ENCODE results near the gene FFAR4. TPM values are rescaled to one million over a fixed set of nuclear protein-coding genes. Genes with fewer than 3 reads are reported as not detected.

Gene FFAR4
- polyA plus RNA-seq, 3 donors: 0.97 to 1.2 (median 1.1) TPM

DNA sequence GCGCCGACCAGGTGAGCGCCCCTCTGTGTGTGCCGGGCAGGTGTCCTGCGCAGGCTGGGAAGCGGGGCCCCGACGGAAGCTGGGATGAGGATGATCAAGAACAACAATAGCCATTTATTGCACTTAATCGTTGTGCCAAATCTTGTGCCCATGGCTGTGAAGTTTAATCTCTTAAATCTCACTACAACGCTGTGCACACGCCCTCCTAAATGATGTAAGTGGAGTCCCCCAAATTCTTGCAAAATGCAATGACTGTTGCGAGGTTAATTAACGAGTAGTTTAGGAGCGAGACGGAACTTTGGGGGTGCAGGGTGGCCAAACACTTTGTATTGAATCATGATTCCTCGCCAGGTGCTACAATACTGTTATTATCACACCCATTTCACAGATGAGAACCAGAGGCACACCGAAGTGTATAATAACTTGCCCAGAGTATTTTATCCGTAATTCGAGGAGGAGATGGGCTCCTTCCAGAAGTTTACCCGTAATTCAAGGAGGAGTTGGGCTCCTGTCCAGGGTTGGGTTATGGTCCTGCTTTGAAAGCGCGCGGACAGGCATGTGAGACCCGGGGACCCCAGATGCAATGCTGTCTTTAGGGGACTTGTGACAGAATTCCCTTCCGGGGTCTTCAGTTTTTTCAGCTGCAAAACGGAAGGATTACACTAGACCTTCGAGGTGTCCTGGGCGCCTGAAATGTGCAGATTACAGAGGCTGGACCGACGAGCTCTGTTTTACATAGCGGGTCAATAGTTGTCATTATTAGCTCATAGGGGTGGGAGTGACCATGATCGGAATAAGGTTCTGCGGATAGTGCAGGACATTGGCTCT lies 1.0 kb downstream of the FFAR4 start:
- peak overlapping the region; percentile 89 for H2AFZ ChIP-seq (ENCODE audit: insufficient read depth, low read depth, low read length, poor library complexity, severe bottlenecking)
- no peak for DNase-seq
- peak overlapping the region; percentile 23 for H3K9ac ChIP-seq (ENCODE audit: insufficient read depth, low read length, poor library complexity, severe bottlenecking)
- H3K27me3 Mint-ChIP-seq (ENCODE audit: low read depth in 3 of 3): peaks cover 36 to 52% (median 40%) of the 10 kb centered on the region in 3 donors
- intact Hi-C loops (cut with micrococcal nuclease): no loop called here
- 18% methylated on average over 21 of the region's 33 CpGs for whole genome bisulfite sequencing (ENCODE audit: insufficient coverage)
- H3K27ac ChIP-seq (ENCODE audit: low read depth in 1 of 2, low read length in 2 of 2): no peak overlapping the region
- H3K36me3 Mint-ChIP-seq: peaks cover 7 to 15% of the 10 kb centered on the region in 2 donors
- peaks cover 19 to 37% of the 10 kb centered on the region in 2 donors for H3K27me3 ChIP-seq (ENCODE audit: control insufficient read depth in 2 of 2, insufficient read depth in 2 of 2, low read length in 2 of 2)
- H3K4me2 ChIP-seq (replicated peaks; ENCODE audit: extremely low read depth, low read length, poor library complexity, severe bottlenecking): peak overlapping the region; percentile 93
- peaks cover 0 to 3% of the 10 kb centered on the region in 2 donors for H3K9me3 ChIP-seq (replicated peaks in 1 of 2; ENCODE audit: control insufficient read depth in 1 of 2, insufficient read depth in 1 of 2, low read length in 2 of 2)
- peaks cover 49 to 60% of the 10 kb centered on the region in 2 donors for H3K4me1 ChIP-seq (ENCODE audit: control insufficient read depth in 1 of 2, insufficient read depth in 2 of 2, low read length in 2 of 2)
- H3K4me3 ChIP-seq (replicated peaks in 1 of 3; ENCODE audit: low read depth in 2 of 3, low read length in 3 of 3): peak overlapping the region; percentile 30 to 81 (median 39)
- peak overlapping the region; percentile 93 to 99 for H3K4me3 Mint-ChIP-seq
- TF ChIP-seq, protein P1, sequence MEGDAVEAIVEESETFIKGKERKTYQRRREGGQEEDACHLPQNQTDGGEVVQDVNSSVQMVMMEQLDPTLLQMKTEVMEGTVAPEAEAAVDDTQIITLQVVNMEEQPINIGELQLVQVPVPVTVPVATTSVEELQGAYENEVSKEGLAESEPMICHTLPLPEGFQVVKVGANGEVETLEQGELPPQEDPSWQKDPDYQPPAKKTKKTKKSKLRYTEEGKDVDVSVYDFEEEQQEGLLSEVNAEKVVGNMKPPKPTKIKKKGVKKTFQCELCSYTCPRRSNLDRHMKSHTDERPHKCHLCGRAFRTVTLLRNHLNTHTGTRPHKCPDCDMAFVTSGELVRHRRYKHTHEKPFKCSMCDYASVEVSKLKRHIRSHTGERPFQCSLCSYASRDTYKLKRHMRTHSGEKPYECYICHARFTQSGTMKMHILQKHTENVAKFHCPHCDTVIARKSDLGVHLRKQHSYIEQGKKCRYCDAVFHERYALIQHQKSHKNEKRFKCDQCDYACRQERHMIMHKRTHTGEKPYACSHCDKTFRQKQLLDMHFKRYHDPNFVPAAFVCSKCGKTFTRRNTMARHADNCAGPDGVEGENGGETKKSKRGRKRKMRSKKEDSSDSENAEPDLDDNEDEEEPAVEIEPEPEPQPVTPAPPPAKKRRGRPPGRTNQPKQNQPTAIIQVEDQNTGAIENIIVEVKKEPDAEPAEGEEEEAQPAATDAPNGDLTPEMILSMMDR (IDR thresholded peaks at IDR 0.05): no peak
- H3K4me1 Mint-ChIP-seq: peaks cover 56% of the 10 kb centered on the region
- H4K20me1 ChIP-seq (ENCODE audit: insufficient read depth, low read length): no peaks in the 10 kb centered on the region
- peaks cover 0 to 14% (median 7%) of the 10 kb centered on the region in 7 donors for H3K9me3 Mint-ChIP-seq
- peak overlapping the region in 1 of 7 donors; percentile 53 for H3K27ac Mint-ChIP-seq
- no peaks in the 10 kb centered on the region for H3K79me2 ChIP-seq (ENCODE audit: insufficient read depth, low read length)
- H3K36me3 ChIP-seq (replicated peaks in 1 of 2; ENCODE audit: control insufficient read depth in 1 of 2, insufficient read depth in 2 of 2, low read length in 2 of 2): no peaks in the 10 kb centered on the region

DNA sequence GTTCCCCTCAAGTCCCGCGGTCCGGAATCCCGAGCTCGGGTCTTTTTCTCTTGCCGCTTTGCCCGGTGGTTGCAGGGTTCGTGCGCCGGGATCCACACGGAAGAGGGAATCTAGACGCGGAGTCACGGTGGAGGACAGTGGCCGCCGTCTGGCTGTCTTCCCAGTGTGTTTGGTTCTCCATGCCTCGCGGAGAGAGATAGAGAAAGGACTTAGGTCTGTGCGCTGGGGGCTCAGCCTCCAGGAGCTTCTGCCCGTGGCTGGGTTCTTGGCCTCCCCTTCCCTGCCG lies 1.6 kb downstream of the FFAR4 start:
- Mint-ChIP-seq H3K27me3 (ENCODE audit: low read depth in 3 of 3) (peaks cover 36 to 52% (median 41%) of the 10 kb centered on the region in 3 donors), H3K36me3 (peaks cover 7 to 15% of the 10 kb centered on the region in 2 donors), H3K4me3 (peak overlapping the region; percentile 93 to 99), H3K4me1 (peaks cover 62% of the 10 kb centered on the region), H3K9me3 (peaks cover 0 to 14% (median 7%) of the 10 kb centered on the region in 7 donors), H3K27ac (no peak overlapping the region)
- Histone ChIP-seq H3K27ac (ENCODE audit: low read depth in 1 of 2, low read length in 2 of 2) (no peak overlapping the region), H3K36me3 (replicated peaks in 1 of 2; ENCODE audit: control insufficient read depth in 1 of 2, insufficient read depth in 2 of 2, low read length in 2 of 2) (no peaks in the 10 kb centered on the region), H3K27me3 (ENCODE audit: control insufficient read depth in 2 of 2, insufficient read depth in 2 of 2, low read length in 2 of 2) (peaks cover 19 to 37% of the 10 kb centered on the region in 2 donors), H3K9ac (ENCODE audit: insufficient read depth, low read length, poor library complexity, severe bottlenecking) (no peak overlapping the region), H3K79me2 (ENCODE audit: insufficient read depth, low read length) (no peaks in the 10 kb centered on the region), H3K9me3 (replicated peaks in 1 of 2; ENCODE audit: control insufficient read depth in 1 of 2, insufficient read depth in 1 of 2, low read length in 2 of 2) (peaks cover 0 to 3% of the 10 kb centered on the region in 2 donors), H3K4me1 (ENCODE audit: control insufficient read depth in 1 of 2, insufficient read depth in 2 of 2, low read length in 2 of 2) (peaks cover 54 to 66% of the 10 kb centered on the region in 2 donors), H2AFZ (ENCODE audit: insufficient read depth, low read depth, low read length, poor library complexity, severe bottlenecking) (peak overlapping the region; percentile 2), H3K4me2 (replicated peaks; ENCODE audit: extremely low read depth, low read length, poor library complexity, severe bottlenecking) (peak overlapping the region; percentile 93), H3K4me3 (replicated peaks in 1 of 3; ENCODE audit: low read depth in 2 of 3, low read length in 3 of 3) (peak overlapping the region in 2 of 3 experiments; percentile 12 to 81), H4K20me1 (ENCODE audit: insufficient read depth, low read length) (no peaks in the 10 kb centered on the region)
- WGBS (ENCODE audit: insufficient coverage): 15% methylated on average over 18 of the region's 21 CpGs
- TF ChIP-seq, protein P1 (IDR thresholded peaks at IDR 0.05): no peak
- intact Hi-C loops (cut with micrococcal nuclease): no loop called here
- no peak for DNase-seq

Data from CD14-positive monocyte (primary cell).